Thyroid gland (tissue), 4 donors: ENCODE results near the gene ZNF705A. TPM values are rescaled to one million over a fixed set of nuclear protein-coding genes. Genes with fewer than 3 reads are reported as not detected.
"Not testable (repeated sequence)": the region's sequence is repeated elsewhere in the genome, so short reads cannot be mapped to it uniquely, and the experiment has no call there.

Experiments used
- DNase-seq, 2 donors: peaks; one replicate each; pipeline ENCODE4 v3.0.0-alpha.2; 2019
- H3K27ac ChIP-seq, 3 donors: fragments of 200-600 bp; sonication (generic); 1 replicate in 2 of 3; 2 replicates in 1 of 3; pipeline ENCODE4 v1.5.1; 2016 to 2019; ENCODE audit warnings: mild to moderate bottlenecking in 1 of 3, moderate library complexity in 1 of 3
- H3K27me3 ChIP-seq: fragments of 200-600 bp; sonication (generic); one replicate; pipeline ENCODE4 v1.5.1; 2019
- H3K36me3 ChIP-seq, 2 donors: fragments of 200-600 bp; sonication (generic); one replicate each; pipeline ENCODE4 v1.5.1; 2016 to 2019
- H3K4me1 ChIP-seq, 2 donors: fragments of 200-600 bp; sonication (generic); one replicate each; pipeline ENCODE4 v1.5.1; 2017 to 2019
- H3K4me3 ChIP-seq, 3 donors: fragments of 200-600 bp; sonication (generic); replicated peaks in 1 of 3; 1 replicate in 2 of 3; 2 replicates in 1 of 3; pipeline ENCODE4 v1.5.1; 2016; ENCODE audit warnings: mild to moderate bottlenecking in 1 of 3
- H3K9me3 ChIP-seq: fragments of 200-600 bp; sonication (generic); one replicate; pipeline ENCODE4 v1.5.1; 2017
- POLR2A ChIP-seq, 2 donors: fragments of 450-650 bp; IDR thresholded peaks; one replicate each; pipeline ENCODE4 v1.6.1; 2017; ENCODE audit warnings: antibody characterized with exemption in 2 of 2, mild to moderate bottlenecking in 2 of 2, moderate library complexity in 1 of 2
- WGBS, 2 donors: methylation state at CpG; one replicate each; pipeline ENCODE4 v1.1.5; 2017; 5-methylcytosine and 5-hydroxymethylcytosine counted together
- intact Hi-C: fragments of 100-400 bp; cut with DNase I; formaldehyde crosslinking; loops from one replicate; pipeline ENCODE4 v1.15.1; 2023
- total RNA-seq, 4 donors: library from RNA; depleted of rRNA; stranded (reverse); fragments of >200 nt; gene quantifications; one replicate each; pipeline ENCODE4 v1.2.3, GENCODE V29; 2016
- TF ChIP-seq, protein P1 (sequence below), 6 experiments: fragments of 200-600 bp in 3 of 6; fragments of 450-650 bp in 3 of 6; sonication (generic) in 3 of 6; IDR thresholded peaks; one replicate each; pipeline ENCODE4 v1.5.1; 2016 to 2019; ENCODE audit warnings: antibody characterized with exemption in 6 of 6, mild to moderate bottlenecking in 2 of 6, inconsistent platforms in 1 of 6, moderate library complexity in 1 of 6

Gene ZNF705A
- total RNA-seq, 4 donors from 2014 or later = 0.13 TPM; not detected in 3

DNA sequence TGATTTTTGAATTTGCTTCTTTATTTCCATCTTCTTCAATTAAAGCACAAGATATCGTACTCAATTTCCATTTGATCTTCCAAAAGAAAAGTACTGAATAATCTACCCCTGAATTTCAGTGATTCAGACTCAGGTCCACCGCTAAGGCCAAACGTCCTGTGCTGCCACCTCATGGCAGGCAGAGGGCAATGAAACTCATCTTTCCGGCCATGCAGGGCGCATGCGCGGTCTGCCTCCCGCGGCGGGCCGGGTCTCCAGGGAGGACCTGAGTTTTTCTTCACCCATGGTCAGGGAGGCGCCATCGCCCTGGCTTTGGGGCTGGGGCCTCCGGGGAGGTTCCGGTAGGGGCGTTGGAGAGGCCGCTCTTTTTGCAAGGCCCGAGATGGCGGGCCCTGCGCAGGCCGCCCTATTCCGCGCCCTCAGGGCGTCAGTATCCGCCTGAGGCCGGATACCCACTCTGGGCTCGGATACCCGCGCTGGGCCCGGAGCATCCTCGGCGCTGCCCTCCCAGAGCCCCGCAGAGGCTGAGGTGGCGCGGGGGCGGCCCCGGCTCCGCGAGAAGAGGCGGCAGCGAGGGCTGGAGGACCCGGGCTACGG is 23.3 kb downstream of the ZNF705A start:
- H3K36me3 ChIP-seq, H3K27me3 ChIP-seq, intact Hi-C loops, H3K9me3 ChIP-seq, H3K4me1 ChIP-seq: not testable (repeated sequence)
- 1% methylated on average over 21 to 31 of the region's 43 CpGs for WGBS, 2 donors
- Histone ChIP-seq H3K4me3 (peak overlapping the region; percentile 52 to 65 (median 53)), H3K27ac (peak overlapping the region in 2 of 3 donors; percentile 52 to 83)
- TF ChIP-seq, protein P1, sequence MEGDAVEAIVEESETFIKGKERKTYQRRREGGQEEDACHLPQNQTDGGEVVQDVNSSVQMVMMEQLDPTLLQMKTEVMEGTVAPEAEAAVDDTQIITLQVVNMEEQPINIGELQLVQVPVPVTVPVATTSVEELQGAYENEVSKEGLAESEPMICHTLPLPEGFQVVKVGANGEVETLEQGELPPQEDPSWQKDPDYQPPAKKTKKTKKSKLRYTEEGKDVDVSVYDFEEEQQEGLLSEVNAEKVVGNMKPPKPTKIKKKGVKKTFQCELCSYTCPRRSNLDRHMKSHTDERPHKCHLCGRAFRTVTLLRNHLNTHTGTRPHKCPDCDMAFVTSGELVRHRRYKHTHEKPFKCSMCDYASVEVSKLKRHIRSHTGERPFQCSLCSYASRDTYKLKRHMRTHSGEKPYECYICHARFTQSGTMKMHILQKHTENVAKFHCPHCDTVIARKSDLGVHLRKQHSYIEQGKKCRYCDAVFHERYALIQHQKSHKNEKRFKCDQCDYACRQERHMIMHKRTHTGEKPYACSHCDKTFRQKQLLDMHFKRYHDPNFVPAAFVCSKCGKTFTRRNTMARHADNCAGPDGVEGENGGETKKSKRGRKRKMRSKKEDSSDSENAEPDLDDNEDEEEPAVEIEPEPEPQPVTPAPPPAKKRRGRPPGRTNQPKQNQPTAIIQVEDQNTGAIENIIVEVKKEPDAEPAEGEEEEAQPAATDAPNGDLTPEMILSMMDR (IDR thresholded peaks at IDR 0.05) = peak in 4 of 6 experiments; percentile 12 to 64 (median 52)
- peak in 1 of 2 donors; percentile 29 for TF ChIP-seq POLR2A (IDR thresholded peaks at IDR 0.05)
- peak; percentile 66 to 70 for DNase-seq

DNA sequence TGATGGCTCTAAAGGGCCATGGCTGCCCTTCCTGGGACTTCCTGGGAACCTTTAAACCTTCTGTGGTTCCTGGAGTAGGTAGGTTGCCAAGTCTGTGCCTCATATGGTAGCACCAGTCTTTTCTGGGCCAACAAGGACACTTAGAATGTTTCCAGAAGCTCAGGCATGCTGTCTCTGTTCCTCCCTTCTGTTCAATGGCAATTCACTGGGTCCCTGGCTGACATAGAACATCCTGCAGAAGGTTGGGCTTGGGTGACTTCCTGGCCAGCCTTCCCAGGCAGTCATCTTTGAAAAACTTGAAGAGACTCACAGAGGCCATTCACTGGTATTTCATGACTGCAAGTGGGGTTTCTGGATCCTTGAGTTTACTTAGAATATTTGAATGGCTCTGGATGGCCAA is 24.5 kb downstream of the ZNF705A start:
- H3K4me1 ChIP-seq, H3K9me3 ChIP-seq, H3K4me3 ChIP-seq, H3K27me3 ChIP-seq, H3K27ac ChIP-seq, H3K36me3 ChIP-seq, intact Hi-C loops: not testable (repeated sequence)
- peak; percentile 20 to 24 for DNase-seq

DNA sequence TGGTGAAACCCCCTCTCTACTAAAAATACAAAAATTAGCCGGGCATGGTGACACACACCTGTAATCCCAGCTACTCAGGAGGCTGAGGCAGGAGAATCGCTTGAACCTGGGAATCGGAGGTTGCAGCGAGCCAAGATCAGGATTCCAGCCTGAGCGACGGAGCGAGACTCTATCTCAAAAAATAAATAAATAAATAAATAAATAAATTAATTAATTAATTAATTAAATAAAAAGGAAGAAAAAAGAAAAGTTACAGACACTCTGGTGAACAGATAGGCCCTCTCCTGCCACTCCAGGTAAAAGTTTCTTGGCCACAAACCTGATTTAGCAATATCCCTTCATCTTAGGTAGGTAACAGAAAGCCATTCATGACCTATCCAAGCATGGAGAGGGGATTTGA is 26.1 kb downstream of the ZNF705A start:
- H3K9me3 ChIP-seq, intact Hi-C loops, H3K27ac ChIP-seq, DNase-seq, H3K4me1 ChIP-seq, H3K27me3 ChIP-seq, H3K36me3 ChIP-seq, H3K4me3 ChIP-seq: not testable (repeated sequence)
- WGBS, 2 donors = 98 to 99% methylated on average over 7 of the region's 7 CpGs

DNA sequence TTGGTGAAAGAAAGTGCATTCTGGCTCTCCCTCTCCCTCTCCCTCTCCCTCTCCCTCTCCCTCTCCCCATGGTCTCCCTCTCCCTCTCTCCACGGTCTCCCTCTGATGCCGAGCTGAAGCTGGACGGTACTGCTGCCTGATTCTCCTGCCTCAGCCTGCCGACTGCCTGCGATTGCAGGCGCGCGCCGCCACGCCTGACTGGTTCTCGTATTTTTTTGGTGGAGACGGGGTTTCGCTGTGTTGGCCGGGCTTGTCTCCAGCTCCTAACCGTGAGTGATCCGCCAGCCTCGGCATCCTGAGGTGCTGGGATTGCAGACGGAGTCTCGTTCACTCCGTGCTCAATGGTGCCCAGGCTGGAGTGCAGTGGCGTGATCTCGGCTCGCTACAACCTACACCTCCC is 26.5 kb downstream of the ZNF705A start:
- DNase-seq, H3K27me3 ChIP-seq, intact Hi-C loops, H3K27ac ChIP-seq, H3K36me3 ChIP-seq, H3K4me3 ChIP-seq, H3K9me3 ChIP-seq, H3K4me1 ChIP-seq: not testable (repeated sequence)
- WGBS, 2 donors = 88 to 92% methylated on average over 16 to 21 of the region's 23 CpGs

DNA sequence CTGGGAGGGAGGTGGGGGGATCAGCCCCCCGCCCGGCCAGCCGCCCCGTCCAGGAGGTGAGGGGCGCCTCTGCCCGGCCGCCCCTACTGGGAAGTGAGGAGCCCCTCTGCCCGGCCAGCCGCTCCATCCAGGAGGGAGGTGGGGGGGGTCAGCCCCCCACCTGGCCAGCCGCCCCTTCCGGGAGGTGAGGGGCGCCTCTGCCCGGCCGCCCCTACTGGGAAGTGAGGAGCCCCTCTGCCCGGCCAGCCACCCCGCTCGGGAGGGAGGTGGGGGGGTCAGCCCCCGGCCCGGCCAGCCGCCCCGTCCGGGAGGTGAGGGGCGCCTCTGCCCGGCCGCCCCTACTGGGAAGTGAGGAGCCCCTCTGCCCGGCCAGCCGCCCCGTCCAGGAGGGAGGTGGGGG is 27.4 kb downstream of the ZNF705A start:
- H3K4me1 ChIP-seq, DNase-seq, H3K4me3 ChIP-seq, H3K9me3 ChIP-seq, H3K27ac ChIP-seq, intact Hi-C loops, H3K27me3 ChIP-seq, H3K36me3 ChIP-seq: not testable (repeated sequence)
- no CpG with 5 or more reads among the region's 28 CpGs for WGBS, 2 donors

DNA sequence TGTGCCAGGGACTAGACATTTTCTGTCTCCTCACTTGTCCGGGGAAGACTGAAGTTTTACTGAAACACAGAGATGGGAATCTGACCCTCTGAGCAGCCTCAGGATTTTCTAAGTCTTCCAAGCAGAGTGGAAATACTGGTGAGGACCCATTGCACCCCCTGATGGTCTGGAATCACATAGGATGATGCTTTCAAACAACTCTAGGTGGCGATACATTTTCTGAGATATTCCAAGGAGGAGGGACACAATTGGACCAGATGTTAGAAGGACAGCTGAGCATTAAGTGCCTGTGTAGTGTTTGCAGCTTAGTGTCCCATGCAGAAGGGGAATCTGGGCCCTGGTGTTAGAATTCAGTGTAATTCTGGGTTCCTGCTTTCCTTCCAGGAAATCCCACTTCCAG is 31.3 kb downstream of the ZNF705A start:
- intact Hi-C loops, H3K27ac ChIP-seq, H3K27me3 ChIP-seq, H3K36me3 ChIP-seq, DNase-seq, H3K4me3 ChIP-seq, H3K4me1 ChIP-seq, H3K9me3 ChIP-seq: not testable (repeated sequence)
- WGBS, 2 donors = 89 to 92% methylated on average over 2 of the region's 2 CpGs

DNA sequence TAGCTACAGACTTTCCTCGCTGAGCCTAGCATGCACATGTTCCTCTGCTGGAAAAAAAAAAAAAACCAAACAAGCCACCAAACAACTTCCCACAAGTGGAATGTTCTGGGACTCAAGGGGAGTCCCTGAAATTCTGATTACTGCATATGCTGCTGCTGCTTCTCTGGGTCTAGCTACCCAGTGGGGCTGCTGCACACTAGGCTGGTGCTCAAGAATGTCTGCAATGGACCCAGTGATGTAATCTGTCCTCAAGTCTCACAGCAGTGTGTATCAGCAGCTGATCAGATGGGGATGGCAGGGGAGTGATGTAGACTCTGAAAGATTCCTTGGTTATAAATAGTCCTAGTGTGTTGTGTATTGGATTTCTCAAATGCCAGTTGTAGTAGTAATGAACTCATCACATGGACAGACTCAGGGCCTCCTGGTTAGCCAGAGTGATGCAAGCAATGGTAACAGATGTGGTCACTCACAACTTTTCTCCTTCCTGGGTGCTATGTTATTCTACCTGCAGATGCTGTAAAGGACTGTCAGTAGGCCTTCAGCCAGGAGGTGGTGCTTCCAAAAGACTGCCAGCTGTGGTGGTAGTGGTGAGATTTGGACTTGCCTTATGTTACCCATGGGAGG is 41.0 kb downstream of the ZNF705A start:
- H3K9me3 ChIP-seq, H3K27me3 ChIP-seq, H3K36me3 ChIP-seq, intact Hi-C loops, H3K4me1 ChIP-seq, H3K4me3 ChIP-seq, H3K27ac ChIP-seq, DNase-seq: not testable (repeated sequence)
- 85 to 95% methylated on average over 1 of the region's 1 CpG for WGBS, 2 donors

DNA sequence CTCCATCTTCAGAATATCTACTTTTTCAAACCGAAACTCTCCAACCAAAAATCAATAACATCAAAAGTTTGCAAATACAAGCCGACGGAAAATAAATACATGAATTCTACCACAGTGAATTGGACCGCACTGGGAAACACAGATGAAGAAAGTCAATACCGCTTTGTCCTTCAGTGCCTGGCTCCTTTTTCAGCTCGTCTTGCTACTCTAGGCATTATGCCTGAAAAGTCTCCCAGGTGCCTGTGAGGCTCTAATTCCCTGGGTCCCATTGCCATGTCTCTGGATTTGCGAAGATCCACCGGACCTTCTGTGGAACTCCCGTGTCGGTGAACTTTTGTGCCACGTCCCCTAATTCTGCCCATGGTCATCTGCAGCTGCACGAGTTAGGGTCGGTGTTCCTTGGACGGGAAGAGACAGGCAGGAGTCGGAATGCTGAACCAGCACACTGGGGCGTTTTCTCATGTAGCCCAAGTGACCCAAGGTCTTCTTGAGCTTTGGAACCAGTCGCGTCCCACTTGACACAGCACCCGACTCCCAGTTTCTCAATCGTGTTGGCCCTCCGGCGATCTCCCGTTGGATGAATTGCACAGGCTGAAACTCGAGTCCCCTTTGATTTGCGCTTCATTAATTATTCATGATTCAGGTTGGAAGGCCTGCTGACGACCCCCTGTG is 62.0 kb downstream of the ZNF705A start:
- H3K4me3 ChIP-seq, H3K36me3 ChIP-seq, DNase-seq, intact Hi-C loops, H3K27me3 ChIP-seq, H3K9me3 ChIP-seq, H3K27ac ChIP-seq, H3K4me1 ChIP-seq: not testable (repeated sequence)
- WGBS, 2 donors = 80 to 87% methylated on average over 26 of the region's 26 CpGs

DNA sequence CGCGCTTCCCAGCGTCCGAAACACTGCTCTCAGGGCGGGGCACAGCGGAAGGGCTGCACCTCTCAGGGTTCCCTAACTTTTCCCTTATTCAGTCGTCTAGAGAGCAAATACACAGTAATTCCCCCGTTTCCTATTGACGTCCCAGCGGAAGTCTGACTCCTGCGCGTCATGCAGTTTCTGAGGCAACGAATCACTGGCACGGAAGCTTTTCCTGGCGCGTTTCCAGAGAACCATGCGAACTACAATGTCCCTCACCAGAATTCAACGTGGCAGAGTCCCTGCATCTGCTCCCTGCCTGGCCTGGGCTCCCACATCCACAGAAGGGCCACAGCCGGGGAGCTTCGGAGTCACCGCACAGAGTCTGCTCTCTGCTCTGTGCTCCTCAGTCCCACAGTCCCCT is 64.6 kb downstream of the ZNF705A start:
- DNase-seq, H3K9me3 ChIP-seq, H3K27ac ChIP-seq, H3K4me3 ChIP-seq, intact Hi-C loops, H3K4me1 ChIP-seq, H3K27me3 ChIP-seq, H3K36me3 ChIP-seq: not testable (repeated sequence)
- 75 to 87% methylated on average over 21 of the region's 21 CpGs for WGBS, 2 donors

DNA sequence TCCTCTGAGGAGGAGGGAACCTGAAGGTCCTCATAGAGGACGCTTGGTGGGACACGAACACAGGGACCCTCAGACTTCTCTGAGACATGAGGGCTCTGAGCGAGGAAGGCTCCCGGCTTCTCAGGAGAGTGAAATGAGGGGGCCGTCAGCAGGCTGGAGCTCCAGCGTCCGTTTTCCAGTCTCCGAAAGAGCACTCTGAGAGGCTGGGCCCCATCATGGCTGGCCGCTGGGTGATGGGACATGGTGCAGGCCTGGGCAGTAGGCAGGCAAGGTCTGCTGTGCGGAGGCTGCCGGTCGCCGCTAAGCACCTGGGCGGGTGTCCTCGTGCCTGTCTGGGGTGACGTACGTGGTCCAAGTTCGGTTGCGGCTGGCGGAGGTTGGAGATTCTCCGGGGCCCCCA is 65.0 kb downstream of the ZNF705A start:
- WGBS, 2 donors = 93 to 96% methylated on average over 2 to 9 of the region's 21 CpGs
- H3K4me3 ChIP-seq, H3K27me3 ChIP-seq, H3K27ac ChIP-seq, H3K9me3 ChIP-seq, H3K4me1 ChIP-seq, intact Hi-C loops, DNase-seq, H3K36me3 ChIP-seq: not testable (repeated sequence)

DNA sequence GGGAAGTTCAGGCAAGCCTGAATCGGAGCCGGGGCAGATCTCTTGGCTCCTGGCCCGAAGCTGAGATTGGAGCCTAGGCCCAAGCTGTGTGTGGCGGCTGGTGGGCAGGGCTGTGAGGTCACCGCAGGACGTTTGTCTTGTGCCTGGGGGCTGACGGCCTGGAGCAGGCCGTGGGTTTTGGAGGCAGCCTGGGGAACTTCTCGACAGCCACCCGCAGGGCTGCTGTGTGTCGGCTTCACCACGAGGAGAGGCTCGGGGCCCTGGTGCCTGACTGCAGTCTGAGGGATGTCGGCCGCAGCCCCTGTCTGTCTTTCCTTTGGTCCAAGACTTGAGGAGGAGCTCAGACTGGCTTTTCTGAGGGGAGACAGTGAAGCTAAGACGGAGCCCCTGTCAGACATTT is 65.5 kb downstream of the ZNF705A start:
- DNase-seq, H3K9me3 ChIP-seq, H3K27ac ChIP-seq, H3K27me3 ChIP-seq, H3K36me3 ChIP-seq, intact Hi-C loops, H3K4me1 ChIP-seq, H3K4me3 ChIP-seq: not testable (repeated sequence)
- 75 to 87% methylated on average over 7 to 11 of the region's 16 CpGs for WGBS, 2 donors

DNA sequence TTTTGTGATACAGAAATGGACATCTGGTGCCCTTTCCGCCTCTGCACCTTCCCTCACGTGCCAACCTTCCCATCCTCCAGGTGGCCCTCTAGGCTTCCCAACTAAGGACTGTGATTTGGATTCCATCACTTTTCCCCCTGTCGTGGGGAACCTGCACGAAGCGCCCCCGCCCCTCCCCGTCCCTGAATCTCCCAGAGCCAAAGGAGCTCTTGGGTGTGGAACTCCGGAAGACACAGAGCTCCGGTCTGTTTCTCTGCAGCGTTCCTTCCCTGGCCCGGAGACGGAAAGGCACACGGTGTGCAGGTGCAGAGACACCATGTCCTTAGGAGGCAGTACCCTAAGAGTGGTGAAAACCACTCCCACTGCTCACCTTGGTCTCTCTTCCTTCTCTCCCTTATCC is 66.8 kb downstream of the ZNF705A start:
- H3K4me3 ChIP-seq, H3K36me3 ChIP-seq, H3K9me3 ChIP-seq, intact Hi-C loops, H3K27ac ChIP-seq, H3K27me3 ChIP-seq, DNase-seq, H3K4me1 ChIP-seq: not testable (repeated sequence)
- 82 to 89% methylated on average over 13 of the region's 13 CpGs for WGBS, 2 donors
